RWPE1 (cell line): Measurements from ENCODE around the gene PLOD3.

Experiments used
- CTCF ChIA-PET: fragments of 350-600 bp; sonication (Branson Sonifier 250); formaldehyde crosslinking; extraction: SDS; loops from one replicate; lab custom pipeline; 2021; lab: Yijun Ruan, JAX
- POLR2A ChIA-PET: fragments of 400-600 bp; formaldehyde crosslinking; extraction: SDS; loops from one replicate; lab custom pipeline; 2020; ENCODE audit warnings: antibody characterized with exemption; ENCODE audit not compliant: low non-redundant PET; lab: Yijun Ruan, JAX
- DNase-seq: peaks from one replicate; pipeline ENCODE4 v3.0.0; 2012; ENCODE audit warnings: low spot score
- H3K27ac ChIP-seq: fragments of 450-650 bp; 2 replicates; pipeline ENCODE4 v1.5.1; 2017
- CTCF ChIP-seq: fragments of 450-650 bp; conservative IDR thresholded peaks from 2 replicates; pipeline ENCODE4 v1.5.1; 2017; ENCODE audit warnings: low read depth, mild to moderate bottlenecking

PLOD3 gene

GRCh38 chr7:101186194-101186593 is 31.2 kb downstream of the PLOD3 start:
- ChIA-PET CTCF (interaction anchor here (0.9 to 1.6 kb wide), 2 partner anchors 42 to 43 kb away, joined by 4 to 5 read pairs; no protein-coding TSS in a partner anchor), POLR2A (no interaction called here)
- no peak overlapping the region for H3K27ac ChIP-seq

GRCh38 chr7:101185258-101185839 is 32.0 kb downstream of the PLOD3 start:
- no peak for TF ChIP-seq CTCF
- no peak for DNase-seq
- POLR2A ChIA-PET = no interaction called here
- no peak overlapping the region for H3K27ac ChIP-seq
- CTCF ChIA-PET = interaction anchor here (1.6 kb wide), 1 partner anchor 41 kb away, joined by 4 read pairs; no protein-coding TSS in a partner anchor

More at GRCh38 chr7:101186194-101186593, 31.2 kb downstream of the PLOD3 start:
- DNase-seq = no peak
- no peak for TF ChIP-seq CTCF

GRCh38 chr7:101180130-101180755 is 37.1 kb downstream of the PLOD3 start, which contains the start of gene NAT16:
Gene NAT16 (minus strand): TSS chr7:101180293. CDS start chr7:101174807, 5,486 bp downstream.
- ChIA-PET CTCF (interaction anchor here (0.7 kb wide), 1 partner anchor 23 kb away, joined by 3 read pairs; no protein-coding TSS in a partner anchor), POLR2A (no interaction called here)
- DNase-seq = no peak
- no peak for TF ChIP-seq CTCF
- H3K27ac ChIP-seq = no peak within 1 kb of the TSS

GRCh38 chr7:101179713-101180112 is 37.7 kb downstream of the PLOD3 start:
- no peak overlapping the region for H3K27ac ChIP-seq
- CTCF ChIA-PET = interaction anchor here (0.7 kb wide), 1 partner anchor 22 kb away, joined by 3 read pairs; no protein-coding TSS in a partner anchor

GRCh38 chr7:101179117-101179516 is 38.3 kb downstream of the PLOD3 start:
- POLR2A ChIA-PET = no interaction called here
- no peak overlapping the region for H3K27ac ChIP-seq
- DNase-seq = no peak
- no peak for TF ChIP-seq CTCF
- CTCF ChIA-PET = no interaction called here

More at GRCh38 chr7:101179713-101180112, 37.7 kb downstream of the PLOD3 start:
- POLR2A ChIA-PET = no interaction called here
- DNase-seq = no peak
- TF ChIP-seq CTCF = no peak

GRCh38 chr7:101177644-101178043 is 39.7 kb downstream of the PLOD3 start:
- ChIA-PET CTCF (interaction anchor here (1.5 kb wide), 1 partner anchor 15 kb away, joined by 4 read pairs; no protein-coding TSS in a partner anchor), POLR2A (interaction anchor here (0.6 kb wide), 1 partner anchor 10 kb away, joined by 9 read pairs; no protein-coding TSS in a partner anchor)
- no peak overlapping the region for H3K27ac ChIP-seq
- DNase-seq = no peak
- TF ChIP-seq CTCF = no peak
